HG03571 (cell line): ENCODE results near the gene CNGB1.

Source experiments
- ATAC-seq: cut with Tn5 transposase; IDR thresholded peaks from one replicate; pipeline ENCODE4 v1.9.1; 2021; ENCODE audit not compliant: unreplicated experiment

Gene CNGB1

GRCh38 chr16:57977418-57978069, 6.6 kb upstream of the CNGB1 start:
- ATAC-seq, result no peak

GRCh38 chr16:57976331-57976796, 5.4 kb upstream of the CNGB1 start:
- ATAC-seq, result no peak

GRCh38 chr16:57972306-57972705, 1.4 kb upstream of the CNGB1 start:
- no peak for ATAC-seq

- ATAC-seq, result no peak
Measured at GRCh38 chr16:57971848-57972247, 920 bp upstream of the CNGB1 start.

- no peak for ATAC-seq
Measured at GRCh38 chr16:57970319-57970718, 609 bp downstream of the CNGB1 start.

- no peak for ATAC-seq
Measured at GRCh38 chr16:57969451-57970123, 1.3 kb downstream of the CNGB1 start.

GRCh38 chr16:57967916-57968315, 3.0 kb downstream of the CNGB1 start:
- no peak for ATAC-seq

- no peak for ATAC-seq
Measured at GRCh38 chr16:57966986-57967385, 3.9 kb downstream of the CNGB1 start.

GRCh38 chr16:57966204-57966771, 4.6 kb downstream of the CNGB1 start:
- no peak for ATAC-seq

- no peak for ATAC-seq
Measured at GRCh38 chr16:57964157-57964700, 6.7 kb downstream of the CNGB1 start.

- ATAC-seq, result no peak
Measured at GRCh38 chr16:57962756-57963155, 8.2 kb downstream of the CNGB1 start.

- no peak for ATAC-seq
Measured at GRCh38 chr16:57962046-57962445, 8.9 kb downstream of the CNGB1 start.

- no peak for ATAC-seq
Measured at GRCh38 chr16:57961538-57961937, 9.4 kb downstream of the CNGB1 start.

- no peak for ATAC-seq
Measured at GRCh38 chr16:57960826-57961472, 10.0 kb downstream of the CNGB1 start.

- no peak for ATAC-seq
Measured at GRCh38 chr16:57960310-57960709, 10.6 kb downstream of the CNGB1 start.

GRCh38 chr16:57959804-57960203, 11.1 kb downstream of the CNGB1 start:
- no peak for ATAC-seq

GRCh38 chr16:57959121-57959520, 11.8 kb downstream of the CNGB1 start:
- ATAC-seq, result no peak

GRCh38 chr16:57958544-57958943, 12.4 kb downstream of the CNGB1 start:
- ATAC-seq, result no peak

- no peak for ATAC-seq
Measured at GRCh38 chr16:57957673-57958392, 13.1 kb downstream of the CNGB1 start.

- no peak for ATAC-seq
Measured at GRCh38 chr16:57956924-57957672, 13.8 kb downstream of the CNGB1 start.
